GM23338 (cell line): ENCODE data around the gene TSPAN10. TPM values are rescaled to one million over a fixed set of nuclear protein-coding genes. Genes with fewer than 3 reads are reported as not detected.

ENCODE experiments used
- ATAC-seq: fragments of 200-7000 bp; cut with Tn5 transposase; 3 replicates; pipeline ENCODE4 v1.9.1; 2020
- DNase-seq: peaks from one replicate; pipeline ENCODE4 v3.0.0-alpha.2; 2015; ENCODE audit warnings: low spot score
- H2AFZ ChIP-seq: fragments of 200-600 bp; sonication (generic); 2 replicates; pipeline ENCODE4 v1.8.0; 2016; ENCODE audit warnings: antibody characterized with exemption, mild to moderate bottlenecking, moderate library complexity
- H3F3A ChIP-seq: fragments of 200-600 bp; sonication (generic); replicated peaks from 2 replicates; pipeline ENCODE4 v1.8.0; 2017; ENCODE audit warnings: antibody characterized with exemption, mixed run types, low read depth
- H3K27ac ChIP-seq: fragments of 200-600 bp; sonication (generic); 2 replicates; pipeline ENCODE4 v1.6.1; 2016; ENCODE audit warnings: low read depth
- H3K27me3 ChIP-seq: fragments of 200-600 bp; sonication (generic); 2 replicates; pipeline ENCODE4 v1.8.0; 2016; ENCODE audit warnings: mild to moderate bottlenecking, mixed run types, moderate library complexity; ENCODE audit not compliant: insufficient read depth
- H3K36me3 ChIP-seq: fragments of 200-600 bp; sonication (generic); 2 replicates; pipeline ENCODE4 v1.8.0; 2016; ENCODE audit warnings: mild to moderate bottlenecking; ENCODE audit not compliant: insufficient read depth
- H3K4me1 ChIP-seq: fragments of 200-600 bp; sonication (generic); 2 replicates; pipeline ENCODE4 v1.8.0; 2016; ENCODE audit warnings: mild to moderate bottlenecking, moderate library complexity; ENCODE audit not compliant: insufficient read depth
- H3K4me2 ChIP-seq: fragments of 200-600 bp; sonication (generic); 2 replicates; pipeline ENCODE4 v1.7.1; 2017; ENCODE audit warnings: mixed run types
- H3K4me3 ChIP-seq: fragments of 200-600 bp; sonication (generic); 2 replicates; pipeline ENCODE4 v1.6.1; 2016; ENCODE audit warnings: mixed run types
- H3K79me2 ChIP-seq: fragments of 200-600 bp; sonication (generic); replicated peaks from 2 replicates; pipeline ENCODE4 v1.8.0; 2017; ENCODE audit warnings: mild to moderate bottlenecking; ENCODE audit not compliant: insufficient read depth
- H3K9me2 ChIP-seq: fragments of 200-600 bp; sonication (generic); 2 replicates; pipeline ENCODE4 v1.8.0; 2017; ENCODE audit not compliant: insufficient read depth
- H4K20me1 ChIP-seq: fragments of 200-600 bp; sonication (generic); replicated peaks from 2 replicates; pipeline ENCODE4 v1.8.0; 2017; ENCODE audit warnings: mild to moderate bottlenecking; ENCODE audit not compliant: insufficient read depth
- H3K27ac Mint-ChIP-seq: 2 replicates; pipeline ENCODE4 v1.8.0; 2020; ENCODE audit warnings: inconsistent platforms, mild to moderate bottlenecking, moderate library complexity, mixed read lengths
- H3K27me3 Mint-ChIP-seq: 3 replicates; pipeline ENCODE4 v1.8.0; 2022; ENCODE audit warnings: low read depth, mild to moderate bottlenecking, moderate library complexity, mixed read lengths, inconsistent platforms; ENCODE audit not compliant: insufficient read depth, poor library complexity
- H3K36me3 Mint-ChIP-seq: 3 replicates; pipeline ENCODE4 v1.8.0; 2021; ENCODE audit warnings: low read depth, mild to moderate bottlenecking, inconsistent platforms, moderate library complexity, mixed read lengths
- H3K4me1 Mint-ChIP-seq: 3 replicates; pipeline ENCODE4 v1.8.0; 2020; ENCODE audit warnings: mild to moderate bottlenecking, inconsistent platforms, mixed read lengths
- H3K4me3 Mint-ChIP-seq: 3 replicates; pipeline ENCODE4 v1.8.0; 2021; ENCODE audit warnings: moderate library complexity, mild to moderate bottlenecking, inconsistent platforms, mixed read lengths
- H3K9me3 Mint-ChIP-seq: 3 replicates; pipeline ENCODE4 v1.8.0; 2020; ENCODE audit warnings: moderate library complexity, mild to moderate bottlenecking, inconsistent platforms, mixed read lengths
- CTCF ChIP-seq, 2 experiments: fragments of 200-600 bp in 1 of 2; sonication (generic) in 1 of 2; conservative IDR thresholded peaks; 2 replicates each; pipeline versions ENCODE4 v1.5.1 to v1.6.1; 2016 to 2017; ENCODE audit warnings: antibody characterized with exemption in 2 of 2, low read depth in 2 of 2, mild to moderate bottlenecking in 2 of 2, moderate library complexity in 1 of 2
- ETS1 ChIP-seq: IDR thresholded peaks from 2 replicates; pipeline ENCODE4 v1.6.1; 2016; ENCODE audit warnings: antibody characterized with exemption
- EZH2phosphoT487 ChIP-seq: fragments of 200-600 bp; sonication (generic); IDR thresholded peaks from one replicate; pipeline ENCODE4 v1.8.1; 2018; ENCODE audit warnings: antibody characterized with exemption; ENCODE audit not compliant: unreplicated experiment
- NANOG ChIP-seq: IDR thresholded peaks from 2 replicates; pipeline ENCODE4 v1.6.1; 2016; ENCODE audit warnings: antibody characterized with exemption, borderline replicate concordance
- POLR2AphosphoS5 ChIP-seq: IDR thresholded peaks from 2 replicates; pipeline ENCODE4 v1.6.1; 2016; ENCODE audit warnings: antibody characterized with exemption, low read depth
- REST ChIP-seq: IDR thresholded peaks from one replicate; pipeline ENCODE4 v1.6.1; 2018; ENCODE audit warnings: antibody characterized with exemption; ENCODE audit not compliant: unreplicated experiment
- ZNF114 ChIP-seq: fragments of 250-450 bp; sonication (Bioruptor Pico); IDR thresholded peaks from 2 replicates; pipeline ENCODE4 v1.5.0; 2020; ENCODE audit warnings: mild to moderate bottlenecking, moderate library complexity
- polyA plus RNA-seq: library from polyadenylated mRNA; unstranded; fragments of >200 nt; fragmentation: Nextera tagmentation; extraction: Ambion mirVana; gene quantifications from 2 replicates; pipeline ENCODE4 v1.2.1, GENCODE V29; 2016
- total RNA-seq: library from RNA; depleted of rRNA; stranded (reverse); fragments of >200 nt; shearing (Covaris generic); gene quantifications from 2 replicates; pipeline ENCODE4 v1.2.3, GENCODE V29; 2014

The TSPAN10 gene
- total and polyA plus RNA-seq, 2 experiments from 2014 or later = 0.66 to 1.2 TPM

GRCh38 chr17:81667754-81668153 is 30.8 kb downstream of the TSPAN10 start:
- H4K20me1 ChIP-seq = peaks cover 12% of the 10 kb centered on the region
- H3K79me2 ChIP-seq = peaks cover 41% of the 10 kb centered on the region
- H3K36me3 Mint-ChIP-seq = peaks cover 74% of the 10 kb centered on the region
- no peaks in the 10 kb centered on the region for H3K9me2 ChIP-seq
- no peak overlapping the region for H2AFZ ChIP-seq
- DNase-seq (peak; percentile 63), ATAC-seq (peak; percentile 5; the same call in 1 of the 3 replicates)
- H3K27ac Mint-ChIP-seq = peak overlapping the region; percentile 70; the same call in 1 of the 2 replicates
- no peaks in the 10 kb centered on the region for H3K27me3 ChIP-seq
- peaks cover 17% of the 10 kb centered on the region for H3K36me3 ChIP-seq
- peaks cover 25% of the 10 kb centered on the region for H3K4me1 Mint-ChIP-seq
- H3K4me3 ChIP-seq = peak overlapping the region; percentile 99
- H3K27ac ChIP-seq = peak overlapping the region; percentile 66; the same call in 1 of the 2 replicates
- peaks cover 27% of the 10 kb centered on the region for H3K27me3 Mint-ChIP-seq
- peaks cover 12% of the 10 kb centered on the region for H3K4me1 ChIP-seq
- H3F3A ChIP-seq = peaks cover 27% of the 10 kb centered on the region
- no peaks in the 10 kb centered on the region for H3K9me3 Mint-ChIP-seq
- H3K4me3 Mint-ChIP-seq = peak overlapping the region; percentile 98
- H3K4me2 ChIP-seq = peak overlapping the region; percentile 99
- TF ChIP-seq ZNF114 (CRISPR knock-in tag) (no peak), POLR2AphosphoS5 (no peak), NANOG (no peak), ETS1 (no peak), CTCF (conservative IDR thresholded peaks at IDR 0.05; ENCODE audit: low read depth in 2 of 2) (peak; percentile 43 to 65), REST (no peak)

GRCh38 chr17:81672504-81672903 is 35.5 kb downstream of the TSPAN10 start:
- ATAC-seq (no peak), DNase-seq (no peak)
- H3K9me2 ChIP-seq = no peaks in the 10 kb centered on the region
- peaks cover 3% of the 10 kb centered on the region; the same call in 1 of the 2 replicates for H3K4me1 ChIP-seq
- peaks cover 24% of the 10 kb centered on the region for H3K79me2 ChIP-seq
- Mint-ChIP-seq H3K27ac (no peak overlapping the region), H3K4me1 (peaks cover 14% of the 10 kb centered on the region), H3K9me3 (no peaks in the 10 kb centered on the region), H3K4me3 (no peak overlapping the region), H3K27me3 (peaks cover 29% of the 10 kb centered on the region), H3K36me3 (peaks cover 72% of the 10 kb centered on the region)
- H3K4me2 ChIP-seq = no peak overlapping the region
- H3K36me3 ChIP-seq = peaks cover 24% of the 10 kb centered on the region
- H3K4me3 ChIP-seq = no peak overlapping the region
- H3K27ac ChIP-seq = no peak overlapping the region
- no peaks in the 10 kb centered on the region for H3K27me3 ChIP-seq
- peaks cover 27% of the 10 kb centered on the region for H3F3A ChIP-seq
- no peak overlapping the region for H2AFZ ChIP-seq
- TF ChIP-seq ETS1 = no peak
- TF ChIP-seq REST = no peak
- TF ChIP-seq EZH2phosphoT487 = no peak
- peaks cover 14% of the 10 kb centered on the region for H4K20me1 ChIP-seq
